ENCODE measurements around the gene CUZD1.

GRCh38 chr10:122830965-122831353 is 14.7 kb downstream of the CUZD1 start:
- TF ChIP-seq CTCF (IDR thresholded peaks at IDR 0.05) (no peak), ZFX (IDR thresholded peaks at IDR 0.05; ENCODE audit: borderline replicate concordance) (no peak)
